ENCODE results near the gene RNU4-1.
"Not testable (repeated sequence)": the region's sequence is repeated elsewhere in the genome, so short reads cannot be mapped to it uniquely, and the experiment has no call there.

The RNU4-1 gene

GRCh38 chr12:120258323-120258896, 34.6 kb downstream of the RNU4-1 start:
- DNase-seq (ENCODE audit: low spot score) = no peak

- DNase-seq (ENCODE audit: low spot score) = peak; percentile 67
Measured at GRCh38 chr12:120257041-120257821, 35.8 kb downstream of the RNU4-1 start.

GRCh38 chr12:120254809-120255208, 38.2 kb downstream of the RNU4-1 start:
- no peak for DNase-seq (ENCODE audit: low spot score)

GRCh38 chr12:120253313-120253712, 39.7 kb downstream of the RNU4-1 start:
- DNase-seq (ENCODE audit: low spot score) = not testable (repeated sequence)

- DNase-seq (ENCODE audit: low spot score) = no peak
Measured at GRCh38 chr12:120252071-120252906, 40.7 kb downstream of the RNU4-1 start.

- DNase-seq (ENCODE audit: low spot score) = not testable (repeated sequence)
Measured at GRCh38 chr12:120251364-120252070, 41.5 kb downstream of the RNU4-1 start.

GRCh38 chr12:120249875-120250795, 42.9 kb downstream of the RNU4-1 start:
- DNase-seq (ENCODE audit: low spot score) = no peak

GRCh38 chr12:120249266-120249874, 43.7 kb downstream of the RNU4-1 start:
- DNase-seq (ENCODE audit: low spot score) = no peak

- no peak for DNase-seq (ENCODE audit: low spot score)
Measured at GRCh38 chr12:120247621-120248030, 45.4 kb downstream of the RNU4-1 start.

- no peak for DNase-seq (ENCODE audit: low spot score)
Measured at GRCh38 chr12:120247183-120247582, 45.9 kb downstream of the RNU4-1 start.

- DNase-seq (ENCODE audit: low spot score) = not testable (repeated sequence)
Measured at GRCh38 chr12:120246705-120247104, 46.3 kb downstream of the RNU4-1 start.

Data from Ammon's horn (tissue), 1 donor.